GM23248 (cell line): ENCODE measurements around the gene TSPAN4.

Experiments used
- EZH2 ChIP-seq: fragments of 200-600 bp; sonication (generic); IDR thresholded peaks from 2 replicates; pipeline ENCODE4 v1.6.1; 2018; ENCODE audit warnings: antibody characterized with exemption, mild to moderate bottlenecking; ENCODE audit not compliant: insufficient read depth, poor library complexity, severe bottlenecking
- EZH2phosphoT487 ChIP-seq: fragments of 200-600 bp; sonication (generic); IDR thresholded peaks from 2 replicates; pipeline ENCODE4 v1.6.1; 2018; ENCODE audit warnings: antibody characterized with exemption, moderate library complexity, mild to moderate bottlenecking, low read depth; ENCODE audit not compliant: insufficient read depth

GRCh38 chr11:862696-863022, 20.0 kb downstream of the TSPAN4 start:
- TF ChIP-seq EZH2 (no peak), EZH2phosphoT487 (no peak)
